DND-41 (cell line): Measurements from ENCODE around the gene ST6GALNAC3.

Experiments
- ATAC-seq: fragments of 200-7000 bp; cut with Tn5 transposase; 3 replicates; pipeline ENCODE4 v1.9.1; 2021; ENCODE audit warnings: low read depth; ENCODE audit not compliant: insufficient read depth
- DNase-seq: peaks from one replicate; pipeline ENCODE4 v3.0.0-alpha.2; 2020
- H2AFZ ChIP-seq: 2 replicates; pipeline ENCODE4 v1.6.0; 2012; ENCODE audit warnings: low read depth, low read length
- H3K27ac ChIP-seq: 2 replicates; pipeline ENCODE4 v1.5.1; 2012; ENCODE audit warnings: low read length, inconsistent platforms
- H3K27me3 ChIP-seq: fragments of 200-600 bp; sonication (generic); 2 replicates; pipeline ENCODE4 v1.6.0; 2012; ENCODE audit warnings: low read length, mild to moderate bottlenecking, inconsistent platforms; ENCODE audit not compliant: insufficient read depth, poor library complexity
- H3K36me3 ChIP-seq: 2 replicates; pipeline ENCODE4 v1.5.1; 2012; ENCODE audit warnings: low read length, inconsistent platforms; ENCODE audit not compliant: insufficient read depth
- H3K4me1 ChIP-seq: 2 replicates; pipeline ENCODE4 v1.5.1; 2012; ENCODE audit warnings: mild to moderate bottlenecking, low read length; ENCODE audit not compliant: insufficient read depth
- H3K4me2 ChIP-seq: 2 replicates; pipeline ENCODE4 v1.6.0; 2012; ENCODE audit warnings: mild to moderate bottlenecking, moderate library complexity, low read length, inconsistent platforms; ENCODE audit not compliant: insufficient read depth
- H3K4me3 ChIP-seq, 2 experiments: fragments of 200-600 bp in 1 of 2; shearing (Covaris generic) in 1 of 2; 2 replicates each; pipeline ENCODE4 v1.5.1; 2012 to 2016; ENCODE audit warnings: inconsistent platforms in 2 of 2, low read length in 2 of 2, mild to moderate bottlenecking in 2 of 2, low read depth in 1 of 2, moderate library complexity in 1 of 2
- H3K79me2 ChIP-seq: 2 replicates; pipeline ENCODE4 v1.6.0; 2012; ENCODE audit warnings: low read length, inconsistent platforms; ENCODE audit not compliant: insufficient read depth
- H3K9ac ChIP-seq: 2 replicates; pipeline ENCODE4 v1.6.0; 2012; ENCODE audit warnings: low read depth, mild to moderate bottlenecking, inconsistent platforms, low read length, moderate library complexity
- H3K9me3 ChIP-seq: 2 replicates; pipeline ENCODE4 v1.5.1; 2012; ENCODE audit warnings: low read length, moderate library complexity, mild to moderate bottlenecking, inconsistent platforms; ENCODE audit not compliant: insufficient read depth, severe bottlenecking
- H4K20me1 ChIP-seq: 2 replicates; pipeline ENCODE4 v1.6.0; 2012; ENCODE audit warnings: low read length; ENCODE audit not compliant: insufficient read depth
- CTCF ChIP-seq: IDR thresholded peaks from 2 replicates; pipeline ENCODE4 v1.5.1; 2012; ENCODE audit warnings: borderline replicate concordance, low read length, moderate library complexity, mild to moderate bottlenecking; ENCODE audit not compliant: poor library complexity, severe bottlenecking; ENCODE audit errors: extremely low read depth
- EZH2 ChIP-seq: IDR thresholded peaks from 3 replicates; pipeline ENCODE4 v1.6.1; 2012; ENCODE audit warnings: borderline replicate concordance, low read depth, mild to moderate bottlenecking, moderate library complexity, low read length, inconsistent platforms; ENCODE audit not compliant: severe bottlenecking

ST6GALNAC3 gene

GRCh38 chr1:76585980-76586674 lies 511.6 kb downstream of the ST6GALNAC3 start:
- Histone ChIP-seq H3K4me1 (no peaks in the 10 kb centered on the region), H4K20me1 (no peaks in the 10 kb centered on the region), H3K79me2 (no peaks in the 10 kb centered on the region), H3K4me3 (no peak overlapping the region), H3K4me2 (no peak overlapping the region), H3K9me3 (no peaks in the 10 kb centered on the region), H3K27ac (no peak overlapping the region), H2AFZ (no peak overlapping the region), H3K36me3 (no peaks in the 10 kb centered on the region), H3K9ac (no peak overlapping the region), H3K27me3 (no peaks in the 10 kb centered on the region)
- DNase-seq, result no peak
- no peak for TF ChIP-seq EZH2
- TF ChIP-seq CTCF, result no peak
- ATAC-seq, result no peak

DNA sequence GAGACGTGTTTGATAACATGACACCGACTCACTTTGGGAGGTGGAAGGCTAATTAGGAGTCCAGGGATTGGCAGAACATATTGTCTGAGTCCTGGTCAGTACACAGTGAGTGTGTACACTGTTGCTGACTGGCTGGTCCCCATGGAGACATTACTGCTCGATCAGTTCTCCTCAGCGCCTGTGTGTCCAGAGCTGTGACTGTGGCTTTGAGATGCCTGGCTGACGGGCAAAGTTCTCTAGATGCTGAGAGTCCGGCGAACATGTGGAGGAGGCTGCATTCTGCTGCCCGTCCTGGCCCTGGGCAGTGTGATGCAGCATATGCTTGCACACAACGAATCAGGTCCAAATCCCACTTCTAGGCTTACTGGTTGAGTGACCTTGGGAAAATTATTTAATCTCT lies 512.7 kb downstream of the ST6GALNAC3 start:
- Histone ChIP-seq H3K4me2 (no peak overlapping the region), H3K79me2 (no peaks in the 10 kb centered on the region), H2AFZ (no peak overlapping the region), H3K27ac (no peak overlapping the region), H3K9ac (no peak overlapping the region), H4K20me1 (no peaks in the 10 kb centered on the region), H3K4me1 (no peaks in the 10 kb centered on the region), H3K27me3 (no peaks in the 10 kb centered on the region), H3K9me3 (no peaks in the 10 kb centered on the region), H3K4me3 (no peak overlapping the region), H3K36me3 (no peaks in the 10 kb centered on the region)
- DNase-seq (no peak), ATAC-seq (no peak)
- TF ChIP-seq EZH2 (no peak), CTCF (no peak)

DNA sequence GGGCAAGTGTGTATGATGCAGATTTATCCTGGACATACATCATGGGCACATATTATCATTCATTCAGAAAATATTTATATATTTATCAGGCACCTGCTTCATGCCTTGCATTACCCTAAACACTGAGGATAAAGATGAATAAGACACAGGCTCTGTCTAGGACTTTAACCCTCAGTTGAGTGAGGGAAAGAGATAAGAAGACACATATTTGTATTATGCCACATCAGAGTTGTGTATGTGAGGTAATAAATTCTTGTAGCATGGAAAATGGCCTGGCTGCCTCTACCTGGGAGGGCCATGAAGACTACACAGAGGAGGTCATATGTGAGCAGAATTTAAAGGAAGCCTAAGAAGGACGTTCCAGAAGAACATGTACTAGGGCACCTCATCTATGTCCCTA lies 516.9 kb downstream of the ST6GALNAC3 start:
- Histone ChIP-seq H3K4me3 (no peak overlapping the region), H3K36me3 (no peaks in the 10 kb centered on the region), H3K27me3 (no peaks in the 10 kb centered on the region), H3K27ac (no peak overlapping the region), H3K4me2 (no peak overlapping the region), H3K9ac (no peak overlapping the region), H4K20me1 (no peaks in the 10 kb centered on the region), H3K4me1 (no peaks in the 10 kb centered on the region), H3K9me3 (no peaks in the 10 kb centered on the region), H3K79me2 (no peaks in the 10 kb centered on the region), H2AFZ (no peak overlapping the region)
- no peak for TF ChIP-seq CTCF
- ATAC-seq (no peak), DNase-seq (no peak)

DNA sequence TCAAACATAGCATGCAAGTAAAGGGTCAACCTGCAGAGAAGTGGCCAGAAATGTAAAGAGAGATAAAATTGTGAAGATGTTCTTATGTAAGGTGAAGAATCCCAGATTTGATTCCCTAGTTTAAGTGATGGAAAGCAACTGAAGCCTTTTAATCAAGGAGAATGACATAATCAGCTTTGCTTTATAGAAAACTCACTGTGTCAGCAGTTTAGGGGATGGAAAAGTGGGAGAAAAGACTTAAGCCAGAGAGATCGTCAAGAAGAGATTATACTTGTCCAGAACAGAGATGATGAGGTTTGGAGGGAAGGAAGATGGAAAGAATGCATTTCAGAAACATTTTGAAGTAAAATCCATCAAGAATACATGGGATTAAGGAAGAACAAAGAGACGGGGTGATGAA lies 517.4 kb downstream of the ST6GALNAC3 start:
- H3K79me2 ChIP-seq, result no peaks in the 10 kb centered on the region
- H3K9ac ChIP-seq, result no peak overlapping the region
- no peaks in the 10 kb centered on the region for H3K36me3 ChIP-seq
- no peaks in the 10 kb centered on the region for H3K27me3 ChIP-seq
- no peaks in the 10 kb centered on the region for H3K9me3 ChIP-seq
- H3K27ac ChIP-seq, result no peak overlapping the region
- H3K4me2 ChIP-seq, result no peak overlapping the region
- no peaks in the 10 kb centered on the region for H4K20me1 ChIP-seq
- ATAC-seq, result no peak
- H3K4me1 ChIP-seq, result no peaks in the 10 kb centered on the region
- H3K4me3 ChIP-seq, result no peak overlapping the region
- no peak for DNase-seq
- H2AFZ ChIP-seq, result no peak overlapping the region
- TF ChIP-seq CTCF (no peak), EZH2 (no peak)
